NCI-H1092 (cell line): ENCODE results near the gene SIAH2.
"Not testable (repeated sequence)": the region's sequence is repeated elsewhere in the genome, so short reads cannot be mapped to it uniquely, and the experiment has no call there.

Experiments used
- DNase-seq: peaks from one replicate; lab custom pipeline; 2025; lab: John Stamatoyannopoulos, UW

Gene SIAH2, protein sequence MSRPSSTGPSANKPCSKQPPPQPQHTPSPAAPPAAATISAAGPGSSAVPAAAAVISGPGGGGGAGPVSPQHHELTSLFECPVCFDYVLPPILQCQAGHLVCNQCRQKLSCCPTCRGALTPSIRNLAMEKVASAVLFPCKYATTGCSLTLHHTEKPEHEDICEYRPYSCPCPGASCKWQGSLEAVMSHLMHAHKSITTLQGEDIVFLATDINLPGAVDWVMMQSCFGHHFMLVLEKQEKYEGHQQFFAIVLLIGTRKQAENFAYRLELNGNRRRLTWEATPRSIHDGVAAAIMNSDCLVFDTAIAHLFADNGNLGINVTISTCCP

DNA sequence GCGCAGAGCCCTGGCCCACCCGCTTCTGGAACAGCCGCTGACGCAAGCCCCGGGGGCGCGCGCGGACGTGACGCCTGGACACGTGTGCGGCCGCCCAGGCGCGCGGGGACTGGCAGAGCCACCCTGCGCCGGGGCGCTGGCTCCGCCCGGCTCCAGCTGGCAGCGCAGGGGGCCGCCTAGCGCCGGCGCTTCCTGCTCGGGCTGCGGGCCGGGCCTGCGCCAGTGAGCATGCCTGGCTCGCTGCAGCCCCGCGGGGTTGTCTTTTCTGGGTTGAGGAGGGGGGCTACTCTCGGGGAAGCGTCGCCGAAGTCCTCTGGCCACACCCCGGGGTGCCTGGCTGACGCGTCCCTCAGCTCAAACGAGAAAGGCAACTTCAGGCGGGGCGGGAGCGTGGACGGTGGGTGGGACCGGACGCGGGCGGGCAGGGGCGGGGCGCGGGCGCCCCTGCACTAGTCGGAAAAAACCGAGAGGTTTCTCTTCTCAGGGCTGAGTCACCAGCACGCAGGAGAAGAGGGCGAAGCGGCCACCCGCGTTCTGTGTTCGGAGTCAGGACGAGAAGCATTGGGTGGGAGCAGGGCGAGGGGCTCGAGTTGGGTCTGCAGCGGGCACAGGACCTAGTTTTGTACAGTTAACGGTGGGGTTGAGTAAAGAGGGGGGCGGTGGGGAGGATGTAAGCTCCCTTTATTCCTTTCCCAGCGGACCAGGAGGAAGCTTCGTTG lies at the start of gene SIAH2:
SIAH2 (minus strand) TSS at position 48 of the 719 bp plus-strand sequence. CDS start 320 bp downstream, outside the sequence.
- DNase-seq: peak; percentile 85

DNA sequence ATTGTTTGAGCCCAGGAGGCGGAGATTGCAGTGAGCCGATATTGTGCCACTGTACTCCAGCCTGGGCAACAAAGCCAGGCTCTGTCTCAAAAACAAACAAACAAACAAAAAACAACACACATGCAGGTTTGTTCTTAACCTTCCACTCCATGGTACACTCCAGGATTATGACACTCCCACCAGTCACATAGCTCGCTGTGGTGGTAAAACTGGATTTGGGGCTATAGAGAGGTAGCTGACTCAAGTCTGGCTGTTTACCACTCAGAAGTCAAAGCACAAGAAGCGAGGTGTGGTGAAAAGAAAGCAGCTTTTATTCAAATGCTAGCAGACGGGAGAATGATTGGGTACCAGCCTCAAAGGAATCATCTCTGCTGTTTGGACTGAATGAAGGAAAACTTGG lies 49.0 kb upstream of the SIAH2 start:
- no peak for DNase-seq

DNA sequence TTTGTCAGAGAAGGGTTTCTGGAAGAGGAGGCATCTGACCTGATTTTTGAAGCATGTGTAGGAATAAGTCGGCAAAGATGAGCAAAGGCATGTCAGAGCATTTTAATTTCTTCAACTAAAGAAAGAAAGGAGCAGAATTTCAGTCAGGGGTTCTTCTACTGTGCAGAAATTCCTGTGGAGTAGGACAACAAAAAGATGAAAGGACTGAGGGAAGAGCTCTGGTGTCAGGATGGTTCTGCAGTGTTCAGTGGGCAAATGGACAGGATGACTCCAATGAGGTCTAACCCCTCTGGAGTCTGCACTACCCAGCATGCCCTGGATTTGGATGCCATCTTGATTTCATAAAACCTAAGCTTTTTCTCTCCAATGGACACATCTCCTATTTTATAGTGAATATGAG lies 47.7 kb upstream of the SIAH2 start:
- no peak for DNase-seq

GRCh38 chr3:150806185-150806835 lies 43.3 kb upstream of the SIAH2 start:
- no peak for DNase-seq

- DNase-seq: no peak
Measured at GRCh38 chr3:150805354-150805753, 42.4 kb upstream of the SIAH2 start.

DNA sequence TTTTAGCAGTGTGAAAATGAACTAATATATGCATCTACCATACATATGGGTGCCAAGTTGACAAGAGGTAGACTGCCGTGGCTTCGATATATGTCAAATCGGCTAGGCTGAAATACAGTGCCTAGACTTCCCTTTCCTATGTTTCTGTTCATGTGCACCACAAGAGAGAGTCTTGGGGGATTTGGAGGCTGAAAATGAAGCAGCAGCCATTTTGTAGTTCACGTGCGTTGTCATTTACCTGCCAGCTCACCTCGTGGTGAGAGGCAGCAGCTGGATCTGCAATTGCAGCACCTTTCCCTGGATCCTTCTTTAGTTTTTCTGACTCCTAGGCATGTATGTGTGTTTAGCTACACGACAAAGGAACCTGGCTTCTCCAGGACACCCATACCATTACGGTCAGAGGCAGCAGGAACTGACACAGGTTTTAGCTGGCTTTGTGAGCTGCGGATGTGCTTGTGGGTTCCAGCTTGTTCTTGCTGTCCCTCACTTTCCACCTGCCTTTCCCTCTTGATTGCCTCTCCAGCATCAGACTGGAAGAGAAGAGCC lies 40.5 kb upstream of the SIAH2 start:
- no peak for DNase-seq

- DNase-seq: no peak
Measured at GRCh38 chr3:150800722-150801121, 37.8 kb upstream of the SIAH2 start.

- no peak for DNase-seq
Measured at GRCh38 chr3:150798122-150798618, 35.2 kb upstream of the SIAH2 start.

- no peak for DNase-seq
Measured at GRCh38 chr3:150797155-150797554, 34.2 kb upstream of the SIAH2 start.

- not testable (repeated sequence) for DNase-seq
Measured at GRCh38 chr3:150796527-150796926, 33.6 kb upstream of the SIAH2 start.

DNA sequence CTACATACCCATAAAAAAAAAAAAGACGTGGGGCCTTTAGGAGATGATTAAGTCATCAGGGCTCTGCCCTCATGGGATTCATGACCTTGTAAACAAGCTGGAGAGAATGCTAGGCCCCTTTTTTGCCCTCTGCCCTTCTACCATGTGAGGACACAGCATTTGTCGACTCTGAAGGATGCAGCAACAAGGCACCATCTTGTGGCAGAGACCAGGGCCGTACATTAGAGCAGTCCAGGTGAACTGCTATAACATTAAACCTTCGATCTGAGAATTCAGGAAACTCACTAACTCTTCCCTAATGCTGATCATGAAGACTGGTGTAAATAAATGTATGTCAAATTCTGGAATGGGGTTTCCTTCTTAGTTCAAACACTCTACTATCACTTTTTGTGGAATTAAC lies 30.7 kb upstream of the SIAH2 start:
- no peak for DNase-seq

- DNase-seq: no peak
Measured at GRCh38 chr3:150790629-150791028, 27.7 kb upstream of the SIAH2 start.

DNA sequence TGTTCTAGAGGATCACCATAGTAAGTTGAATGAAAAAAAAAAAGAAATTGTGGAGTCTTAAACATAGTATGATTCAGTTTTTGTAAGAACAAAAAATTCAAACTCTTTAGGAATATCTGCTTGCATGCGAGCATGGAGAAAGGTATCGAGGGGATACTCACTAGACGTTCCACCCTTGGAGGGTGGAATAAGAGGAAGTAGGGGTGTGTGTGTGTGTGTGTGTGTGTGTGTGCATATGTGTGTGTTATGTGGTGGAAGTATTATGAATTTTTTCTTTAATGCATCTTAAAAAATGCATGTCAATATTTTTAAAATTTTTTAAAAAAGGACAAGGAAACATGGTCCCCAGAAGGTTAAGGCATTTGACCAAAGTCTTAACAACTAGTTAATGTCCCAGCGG lies 26.5 kb upstream of the SIAH2 start:
- no peak for DNase-seq

DNA sequence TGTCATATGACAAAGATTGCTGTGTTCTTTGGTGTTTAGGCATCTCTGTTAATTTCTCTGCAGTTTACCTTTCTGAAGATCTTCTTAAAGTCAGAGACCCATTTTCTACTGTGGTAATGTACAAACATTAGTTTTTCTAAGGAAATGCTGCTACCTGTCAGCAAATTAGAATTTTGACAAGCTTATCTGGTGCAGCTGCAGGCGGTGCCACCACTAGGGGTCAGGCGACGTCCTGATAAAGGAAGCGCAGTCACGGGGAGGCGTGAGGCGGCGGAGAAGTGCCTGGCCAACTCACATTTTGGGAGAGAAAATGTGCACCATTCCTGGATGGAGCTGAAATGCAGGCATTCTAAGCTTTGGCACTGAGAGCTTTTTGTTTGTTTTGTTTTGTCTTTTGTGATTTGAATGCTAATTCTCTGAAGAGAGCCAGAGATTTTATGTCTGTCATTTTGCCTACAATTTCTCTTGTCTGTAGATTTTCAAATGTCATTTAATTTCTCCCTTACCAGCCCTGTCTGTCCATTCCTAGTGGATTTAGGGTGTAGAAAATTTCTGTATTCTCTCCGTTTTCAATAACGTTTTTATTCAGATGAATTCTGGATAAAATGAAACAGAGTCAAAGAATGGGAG lies 24.9 kb upstream of the SIAH2 start:
- DNase-seq: peak; percentile 50

- no peak for DNase-seq
Measured at GRCh38 chr3:150786791-150787190, 23.8 kb upstream of the SIAH2 start.

DNA sequence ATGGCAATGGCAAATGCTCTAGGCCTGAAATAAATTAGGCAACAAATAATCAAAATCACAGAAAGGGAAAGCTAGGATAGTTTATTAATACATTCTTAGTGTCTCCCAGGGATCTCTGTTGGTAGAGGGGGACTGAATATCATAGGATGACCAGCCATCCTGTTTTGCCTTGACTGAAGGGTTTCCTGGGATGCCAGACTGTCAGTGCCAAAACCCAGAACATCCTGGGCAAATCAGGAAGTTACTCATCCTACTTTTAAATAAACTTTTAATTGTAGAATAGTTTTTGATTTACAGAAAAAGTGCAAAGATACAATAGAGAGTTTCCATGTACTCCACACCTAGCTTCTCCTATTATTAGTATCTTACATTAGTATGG lies 21.8 kb upstream of the SIAH2 start:
- DNase-seq: no peak

GRCh38 chr3:150783920-150784746 lies 21.2 kb upstream of the SIAH2 start:
- no peak for DNase-seq

- DNase-seq: no peak
Measured at GRCh38 chr3:150783316-150783715, 20.3 kb upstream of the SIAH2 start.

DNA sequence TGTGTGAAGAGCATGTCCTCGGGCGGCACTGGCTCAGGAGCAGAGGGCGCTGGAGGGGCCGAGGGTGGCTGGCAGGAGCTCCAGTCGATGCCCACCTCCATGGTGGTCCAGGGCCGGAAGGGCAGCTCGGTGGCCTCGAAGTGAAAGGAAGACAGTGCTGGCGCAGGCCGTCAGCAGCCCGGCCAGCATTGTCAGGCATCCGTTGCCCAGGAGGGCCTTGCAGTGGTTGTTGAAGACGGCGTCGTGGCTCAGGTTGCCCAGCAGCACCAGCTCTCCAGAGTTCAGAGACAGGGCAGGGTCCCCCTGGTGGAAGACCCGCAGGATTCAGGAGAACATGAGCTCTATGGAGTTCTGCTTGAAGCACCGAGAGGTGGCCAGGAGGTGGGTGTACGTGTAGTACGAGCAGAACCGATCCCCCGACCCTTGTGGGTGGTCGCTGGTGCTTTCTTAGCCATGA lies 16.5 kb upstream of the SIAH2 start:
- no peak for DNase-seq

DNA sequence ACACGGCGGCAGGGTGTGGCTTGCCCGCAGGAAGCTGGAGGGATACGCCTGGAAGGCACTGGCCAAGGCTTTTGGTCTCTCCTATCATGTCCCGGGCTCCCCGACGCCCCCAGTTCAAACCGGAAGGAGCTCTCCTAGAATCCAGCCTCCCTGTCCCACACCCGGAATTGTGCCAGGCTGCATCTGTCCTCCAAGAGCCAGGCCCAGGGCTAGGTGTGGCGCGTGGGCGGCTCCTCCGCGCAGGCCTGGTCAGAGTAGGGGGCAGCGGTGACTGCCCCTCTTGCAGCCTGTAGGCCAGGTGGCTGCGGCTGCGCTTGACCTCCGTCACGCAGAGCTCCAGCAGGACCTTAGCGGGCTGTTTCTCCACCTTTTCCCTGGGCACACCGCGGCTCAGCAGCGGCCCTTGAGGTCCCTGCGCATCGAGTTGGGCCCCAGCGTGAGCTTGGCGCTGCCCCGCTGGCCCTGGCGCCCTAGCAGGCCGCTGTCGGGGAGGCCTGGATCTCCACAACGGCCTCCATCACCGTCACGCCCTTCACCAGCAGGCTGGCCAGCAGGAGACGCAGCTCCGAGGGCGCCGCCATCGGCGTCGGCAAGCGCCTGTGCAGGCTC lies 15.9 kb upstream of the SIAH2 start:
- no peak for DNase-seq
